ENCODE results near the gene RPL19.

The RPL19 gene

GRCh38 chr17:39217734-39218369 is 17.8 kb downstream of the RPL19 start:
- DNase-seq (ENCODE audit: extremely low read depth, insufficient read length), result no peak
- Histone ChIP-seq H3K36me3 (ENCODE audit: control insufficient read depth, insufficient read depth, low read length) (no peaks in the 10 kb centered on the region), H3K27me3 (replicated peaks; ENCODE audit: control insufficient read depth, insufficient read depth, low read length) (no peaks in the 10 kb centered on the region; the same call in none of the 2 replicates), H3K4me3 (replicated peaks; ENCODE audit: low read depth, low read length) (0 out of 2 replicates have a peak overlapping the region, but pooled peaks have one; percentile 15)
- no peak for TF ChIP-seq CTCF (IDR thresholded peaks at IDR 0.05; ENCODE audit: insufficient read depth, low read length, poor library complexity, severe bottlenecking)

- no peak for DNase-seq (ENCODE audit: extremely low read depth, insufficient read length)
- TF ChIP-seq CTCF (IDR thresholded peaks at IDR 0.05; ENCODE audit: insufficient read depth, low read length, poor library complexity, severe bottlenecking), result no peak
- H3K4me3 ChIP-seq (replicated peaks; ENCODE audit: low read depth, low read length), result no peak overlapping the region
- H3K27me3 ChIP-seq (replicated peaks; ENCODE audit: control insufficient read depth, insufficient read depth, low read length), result no peaks in the 10 kb centered on the region; the same call in none of the 2 replicates
- H3K36me3 ChIP-seq (ENCODE audit: control insufficient read depth, insufficient read depth, low read length), result no peaks in the 10 kb centered on the region
Measured at GRCh38 chr17:39218906-39219305, 18.8 kb downstream of the RPL19 start.

- no peak for TF ChIP-seq CTCF (IDR thresholded peaks at IDR 0.05; ENCODE audit: insufficient read depth, low read length, poor library complexity, severe bottlenecking)
- H3K4me3 ChIP-seq (replicated peaks; ENCODE audit: low read depth, low read length), result no peak overlapping the region
- no peaks in the 10 kb centered on the region for H3K36me3 ChIP-seq (ENCODE audit: control insufficient read depth, insufficient read depth, low read length)
- H3K27me3 ChIP-seq (replicated peaks; ENCODE audit: control insufficient read depth, insufficient read depth, low read length), result no peaks in the 10 kb centered on the region; the same call in none of the 2 replicates
- no peak for DNase-seq (ENCODE audit: extremely low read depth, insufficient read length)
Measured at GRCh38 chr17:39219647-39220154, 19.6 kb downstream of the RPL19 start.

GRCh38 chr17:39221572-39221971 is 21.5 kb downstream of the RPL19 start:
- Histone ChIP-seq H3K27me3 (replicated peaks; ENCODE audit: control insufficient read depth, insufficient read depth, low read length) (peaks cover 4% of the 10 kb centered on the region), H3K36me3 (ENCODE audit: control insufficient read depth, insufficient read depth, low read length) (no peaks in the 10 kb centered on the region), H3K4me3 (replicated peaks; ENCODE audit: low read depth, low read length) (no peak overlapping the region)
- TF ChIP-seq CTCF (IDR thresholded peaks at IDR 0.05; ENCODE audit: insufficient read depth, low read length, poor library complexity, severe bottlenecking), result no peak
- no peak for DNase-seq (ENCODE audit: extremely low read depth, insufficient read length)

- no peaks in the 10 kb centered on the region for H3K36me3 ChIP-seq (ENCODE audit: control insufficient read depth, insufficient read depth, low read length)
- no peak for DNase-seq (ENCODE audit: extremely low read depth, insufficient read length)
- no peak for TF ChIP-seq CTCF (IDR thresholded peaks at IDR 0.05; ENCODE audit: insufficient read depth, low read length, poor library complexity, severe bottlenecking)
- no peak overlapping the region for H3K4me3 ChIP-seq (replicated peaks; ENCODE audit: low read depth, low read length)
- peaks cover 4% of the 10 kb centered on the region for H3K27me3 ChIP-seq (replicated peaks; ENCODE audit: control insufficient read depth, insufficient read depth, low read length)
Measured at GRCh38 chr17:39222151-39222550, 22.1 kb downstream of the RPL19 start.
